CD4-positive, alpha-beta T cell treated with Interleukin-17A for 4 hours (primary cell): ENCODE results near the gene SHPK.
A peak's percentile ranks its signal among the peaks of the same experiment; 100 is the strongest.

Experiments used
- DNase-seq: peaks from one replicate; pipeline ENCODE4 v3.0.0-alpha.2; 2020; ENCODE audit warnings: mixed read lengths

SHPK gene, protein sequence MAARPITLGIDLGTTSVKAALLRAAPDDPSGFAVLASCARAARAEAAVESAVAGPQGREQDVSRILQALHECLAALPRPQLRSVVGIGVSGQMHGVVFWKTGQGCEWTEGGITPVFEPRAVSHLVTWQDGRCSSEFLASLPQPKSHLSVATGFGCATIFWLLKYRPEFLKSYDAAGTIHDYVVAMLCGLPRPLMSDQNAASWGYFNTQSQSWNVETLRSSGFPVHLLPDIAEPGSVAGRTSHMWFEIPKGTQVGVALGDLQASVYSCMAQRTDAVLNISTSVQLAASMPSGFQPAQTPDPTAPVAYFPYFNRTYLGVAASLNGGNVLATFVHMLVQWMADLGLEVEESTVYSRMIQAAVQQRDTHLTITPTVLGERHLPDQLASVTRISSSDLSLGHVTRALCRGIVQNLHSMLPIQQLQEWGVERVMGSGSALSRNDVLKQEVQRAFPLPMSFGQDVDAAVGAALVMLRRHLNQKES

DNA sequence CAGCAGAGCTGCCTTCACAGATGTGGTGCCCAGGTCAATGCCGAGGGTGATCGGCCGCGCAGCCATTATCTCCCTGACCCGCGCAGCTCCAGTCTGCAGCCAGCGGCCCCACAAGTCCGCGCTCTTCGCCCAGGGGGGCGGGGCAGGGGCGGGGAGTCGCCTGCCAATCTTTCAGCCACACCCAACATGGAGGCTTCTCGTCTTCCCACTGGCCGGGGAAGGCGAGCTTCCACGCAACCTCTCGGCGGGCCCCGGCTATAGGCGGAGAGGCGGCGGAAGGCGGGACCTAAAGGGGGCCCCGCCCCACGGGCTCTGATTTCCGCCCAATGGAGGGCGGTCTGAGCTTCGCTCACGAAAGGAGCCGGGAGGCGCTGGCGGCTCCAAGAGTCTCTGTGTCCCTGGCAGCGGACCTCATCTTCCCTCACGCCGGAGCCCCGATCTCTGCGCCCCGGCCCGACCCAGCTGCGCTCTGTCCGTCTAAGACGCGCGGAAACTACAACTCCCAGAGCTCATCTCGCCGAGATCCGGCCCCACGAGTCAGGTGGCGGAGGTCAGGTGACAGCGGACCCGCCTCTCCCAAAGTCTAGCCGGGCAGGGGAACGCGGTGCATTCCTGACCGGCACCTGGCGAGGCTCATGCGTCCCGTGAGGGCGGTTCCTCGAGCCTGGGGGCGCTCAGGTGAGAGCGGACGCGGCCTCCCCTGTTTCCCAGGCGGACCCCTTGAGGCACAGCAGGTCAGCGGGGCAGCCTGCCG lies at the start of gene SHPK, which contains the start of gene CTNS:
Gene SHPK (minus strand): TSS at position 97 of the 754 bp plus-strand sequence. CDS start 31 bp downstream, at position 66.
Gene CTNS (plus strand): TSS at position 607 of the 754 bp plus-strand sequence. CDS start 3,447 bp downstream, outside the sequence.
- DNase-seq = peak; percentile 95

GRCh38 chr17:3685174-3685573 lies 49.1 kb upstream of the SHPK start:
- no peak for DNase-seq

GRCh38 chr17:3683054-3683511 lies 47.0 kb upstream of the SHPK start:
- DNase-seq = peak; percentile 68

DNA sequence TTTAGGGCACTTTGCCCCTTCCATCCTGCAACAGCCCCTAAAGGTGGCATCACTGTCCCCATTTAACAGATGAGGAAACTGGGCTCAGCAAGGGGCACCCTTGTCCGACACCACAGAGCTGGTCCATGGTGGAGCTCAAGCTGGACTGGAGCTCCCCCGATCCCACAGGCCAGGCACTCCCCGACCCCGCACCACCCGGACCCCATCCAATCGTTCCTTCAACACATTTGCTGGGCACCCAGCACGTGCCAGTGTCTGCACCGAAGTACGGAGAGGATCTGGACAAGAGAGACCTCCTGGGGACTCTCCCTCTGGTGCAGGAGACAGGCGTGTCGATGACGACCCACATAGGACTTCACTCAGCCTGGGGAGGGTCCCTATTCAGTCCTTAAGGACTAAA lies 46.0 kb upstream of the SHPK start:
- DNase-seq = no peak

DNA sequence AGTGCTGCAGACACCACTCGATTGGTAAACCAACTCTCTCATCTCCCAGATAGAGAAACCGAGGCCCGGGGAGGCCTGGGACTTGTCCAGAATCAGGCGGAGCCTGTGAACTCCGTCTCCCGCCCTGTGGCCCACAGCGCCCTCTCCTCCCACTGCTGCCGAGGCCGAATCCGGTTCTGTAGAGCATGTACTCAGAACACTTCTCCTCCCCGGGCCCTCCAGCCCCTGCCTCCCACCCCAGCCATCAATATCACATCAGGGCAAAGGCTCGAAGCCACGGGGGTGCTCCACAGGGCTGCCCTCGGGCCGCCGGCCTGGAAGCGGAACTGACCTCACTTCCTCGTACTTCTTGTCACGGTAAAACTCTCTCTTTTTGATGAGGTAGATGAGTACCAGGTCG lies 45.5 kb upstream of the SHPK start:
- DNase-seq = no peak

- DNase-seq = no peak
These were observed 45.0 kb upstream of the SHPK start for GRCh38 chr17:3681057-3681456.

- no peak for DNase-seq
These were observed 43.6 kb upstream of the SHPK start for GRCh38 chr17:3679531-3680126.

GRCh38 chr17:3678821-3679530 lies 42.9 kb upstream of the SHPK start:
- no peak for DNase-seq

- no peak for DNase-seq
These were observed 42.2 kb upstream of the SHPK start for GRCh38 chr17:3678095-3678820.

DNA sequence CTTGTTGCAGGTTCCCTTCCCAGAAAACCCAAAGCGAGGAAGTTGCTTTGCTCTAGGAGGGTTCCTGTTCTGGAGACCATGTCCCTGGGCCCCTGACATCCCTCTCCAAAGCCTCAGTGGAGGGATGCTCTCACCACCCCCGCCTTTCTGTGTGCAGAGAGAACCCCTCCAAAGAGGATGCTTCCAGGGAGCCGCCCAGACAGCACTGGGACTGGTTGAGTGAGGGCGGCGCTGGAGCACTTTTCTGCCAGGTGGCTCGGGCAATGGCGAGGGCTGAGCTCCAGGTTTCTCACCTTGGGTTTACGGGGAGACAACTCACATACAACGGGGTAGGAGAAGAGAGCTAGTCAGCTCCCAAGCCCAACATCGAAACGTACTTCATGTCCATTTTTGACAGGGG lies 39.8 kb upstream of the SHPK start:
- no peak for DNase-seq

GRCh38 chr17:3672571-3672970 lies 36.5 kb upstream of the SHPK start:
- DNase-seq = no peak

DNA sequence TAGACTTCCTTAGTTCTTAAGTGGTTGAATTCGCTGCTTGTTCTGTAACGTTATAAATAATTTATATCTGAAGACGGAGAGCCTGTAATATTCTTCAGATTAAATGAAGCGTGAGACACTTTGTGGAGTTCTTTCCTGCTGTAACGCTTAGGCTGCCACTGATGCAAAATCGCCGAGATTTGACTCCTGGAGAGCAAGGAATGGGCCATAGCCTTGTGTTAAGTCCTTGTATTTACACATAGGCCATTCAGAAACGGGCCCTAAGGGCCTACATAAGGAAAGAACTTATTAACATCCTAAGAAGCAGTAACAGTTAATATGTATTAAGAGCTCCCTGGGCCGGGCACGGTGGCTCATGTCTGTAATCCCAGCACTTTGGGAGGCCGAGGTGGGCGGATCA lies 33.5 kb upstream of the SHPK start:
- no peak for DNase-seq

DNA sequence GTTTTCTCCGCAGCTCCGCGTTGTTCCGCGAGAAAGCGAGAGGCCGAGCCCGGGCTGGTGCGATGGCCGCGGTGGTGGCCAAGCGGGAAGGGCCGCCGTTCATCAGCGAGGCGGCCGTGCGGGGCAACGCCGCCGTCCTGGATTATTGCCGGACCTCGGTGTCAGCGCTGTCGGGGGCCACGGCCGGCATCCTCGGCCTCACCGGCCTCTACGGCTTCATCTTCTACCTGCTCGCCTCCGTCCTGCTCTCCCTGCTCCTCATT lies 33.0 kb upstream of the SHPK start:
- no peak for DNase-seq

DNA sequence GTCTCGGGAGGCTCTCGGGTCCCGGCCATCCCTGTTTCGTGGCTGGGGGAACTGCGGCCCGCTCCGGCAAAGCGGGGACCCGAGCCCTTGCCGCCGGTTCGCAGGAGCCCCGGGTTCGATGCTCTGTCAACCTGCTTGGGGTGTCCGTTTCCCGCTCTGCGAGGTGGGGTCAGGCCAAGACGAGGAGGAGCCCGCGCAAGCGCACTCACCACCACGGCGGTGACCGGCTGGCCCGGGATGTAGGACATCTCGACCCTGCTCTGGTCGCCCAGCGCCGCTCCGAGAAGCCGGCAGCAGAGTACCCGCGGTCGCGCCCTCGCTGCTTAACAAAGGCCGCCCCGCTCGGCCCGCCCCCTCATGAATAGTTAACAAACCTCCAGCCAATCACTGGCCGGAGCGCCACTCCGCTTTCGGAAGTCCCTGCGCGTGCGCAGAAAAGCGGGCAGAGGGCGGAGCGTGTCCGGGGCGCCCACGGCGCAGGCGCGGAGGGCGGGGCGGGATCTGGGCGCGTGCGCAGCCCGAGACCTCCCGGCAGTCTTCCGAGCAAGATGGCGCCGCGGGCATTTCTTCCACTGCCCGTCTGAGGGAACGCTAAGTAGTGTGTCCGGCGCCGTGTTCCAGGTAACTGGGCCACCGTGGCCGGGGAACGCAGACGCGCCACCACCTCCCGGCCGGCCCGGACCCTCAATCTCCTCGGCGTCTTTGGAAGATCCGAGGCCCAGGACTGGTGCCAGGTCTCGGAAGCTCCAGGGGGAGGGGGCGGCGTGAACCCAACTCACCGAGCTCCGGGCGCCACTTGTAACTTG lies 32.4 kb upstream of the SHPK start, which contains the start of the genes EMC6 and TAX1BP3:
Gene EMC6 (plus strand): TSS at position 534 of the 806 bp plus-strand sequence. CDS start 335 bp downstream, outside the sequence.
Gene TAX1BP3 (minus strand): TSS at position 300 of the 806 bp plus-strand sequence. CDS start 52 bp downstream, at position 248.
- DNase-seq = peak; percentile 98

GRCh38 chr17:3667366-3668278 lies 31.6 kb upstream of the SHPK start:
- peak; percentile 12 for DNase-seq

DNA sequence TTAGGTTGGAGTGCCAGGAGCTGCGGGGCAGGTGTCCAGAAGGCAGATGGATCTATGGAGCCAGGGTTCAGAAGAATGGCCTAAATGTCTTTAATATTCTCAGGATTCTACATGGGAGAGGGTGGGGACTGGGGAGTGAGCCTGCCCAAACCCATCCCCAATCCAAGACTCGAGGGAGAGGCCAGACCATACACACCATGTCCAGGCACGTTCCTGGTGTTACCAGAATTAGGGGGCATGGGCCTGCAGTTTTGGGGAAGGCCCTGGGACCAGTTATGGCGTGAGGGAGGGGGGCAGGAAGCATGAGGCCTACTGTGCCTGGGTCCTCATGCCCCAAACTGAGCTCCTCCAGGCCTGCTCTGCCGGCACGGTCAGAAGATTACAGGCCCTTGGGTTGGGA lies 30.5 kb upstream of the SHPK start:
- no peak for DNase-seq

GRCh38 chr17:3665834-3666233 lies 29.8 kb upstream of the SHPK start:
- DNase-seq = no peak

GRCh38 chr17:3663102-3664011 lies 27.3 kb upstream of the SHPK start:
- no peak for DNase-seq
